GM12801 (cell line): ENCODE results near the gene ATP13A2.

Experiments used
- TF ChIP-seq, protein P1 (sequence below): IDR thresholded peaks from one replicate; pipeline ENCODE4 v1.5.1; 2011; ENCODE audit warnings: control low read depth; ENCODE audit not compliant: insufficient read length; ENCODE audit errors: extremely low read depth

The ATP13A2 gene

DNA sequence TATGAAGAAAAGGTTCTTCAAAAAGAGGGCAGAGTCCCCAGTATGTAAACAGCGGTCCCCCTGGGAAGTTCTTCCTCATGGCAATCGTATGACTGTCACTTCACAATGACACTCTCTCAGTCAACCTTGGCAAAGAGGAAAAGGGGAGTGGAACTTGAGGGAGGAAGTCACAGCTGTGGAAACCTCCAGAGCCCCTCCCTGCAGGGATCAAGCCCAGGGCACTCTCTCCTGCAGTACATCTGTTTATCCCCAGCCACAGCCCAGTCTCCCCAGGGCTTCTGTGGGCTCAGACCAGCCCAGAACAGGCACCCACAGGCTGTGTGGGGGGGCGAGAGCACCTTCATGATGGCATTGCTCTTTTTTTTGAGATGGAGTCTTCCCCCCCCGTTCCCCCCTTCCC, 2.0 kb downstream of the ATP13A2 start:
- TF ChIP-seq, protein P1, sequence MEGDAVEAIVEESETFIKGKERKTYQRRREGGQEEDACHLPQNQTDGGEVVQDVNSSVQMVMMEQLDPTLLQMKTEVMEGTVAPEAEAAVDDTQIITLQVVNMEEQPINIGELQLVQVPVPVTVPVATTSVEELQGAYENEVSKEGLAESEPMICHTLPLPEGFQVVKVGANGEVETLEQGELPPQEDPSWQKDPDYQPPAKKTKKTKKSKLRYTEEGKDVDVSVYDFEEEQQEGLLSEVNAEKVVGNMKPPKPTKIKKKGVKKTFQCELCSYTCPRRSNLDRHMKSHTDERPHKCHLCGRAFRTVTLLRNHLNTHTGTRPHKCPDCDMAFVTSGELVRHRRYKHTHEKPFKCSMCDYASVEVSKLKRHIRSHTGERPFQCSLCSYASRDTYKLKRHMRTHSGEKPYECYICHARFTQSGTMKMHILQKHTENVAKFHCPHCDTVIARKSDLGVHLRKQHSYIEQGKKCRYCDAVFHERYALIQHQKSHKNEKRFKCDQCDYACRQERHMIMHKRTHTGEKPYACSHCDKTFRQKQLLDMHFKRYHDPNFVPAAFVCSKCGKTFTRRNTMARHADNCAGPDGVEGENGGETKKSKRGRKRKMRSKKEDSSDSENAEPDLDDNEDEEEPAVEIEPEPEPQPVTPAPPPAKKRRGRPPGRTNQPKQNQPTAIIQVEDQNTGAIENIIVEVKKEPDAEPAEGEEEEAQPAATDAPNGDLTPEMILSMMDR = no peak

DNA sequence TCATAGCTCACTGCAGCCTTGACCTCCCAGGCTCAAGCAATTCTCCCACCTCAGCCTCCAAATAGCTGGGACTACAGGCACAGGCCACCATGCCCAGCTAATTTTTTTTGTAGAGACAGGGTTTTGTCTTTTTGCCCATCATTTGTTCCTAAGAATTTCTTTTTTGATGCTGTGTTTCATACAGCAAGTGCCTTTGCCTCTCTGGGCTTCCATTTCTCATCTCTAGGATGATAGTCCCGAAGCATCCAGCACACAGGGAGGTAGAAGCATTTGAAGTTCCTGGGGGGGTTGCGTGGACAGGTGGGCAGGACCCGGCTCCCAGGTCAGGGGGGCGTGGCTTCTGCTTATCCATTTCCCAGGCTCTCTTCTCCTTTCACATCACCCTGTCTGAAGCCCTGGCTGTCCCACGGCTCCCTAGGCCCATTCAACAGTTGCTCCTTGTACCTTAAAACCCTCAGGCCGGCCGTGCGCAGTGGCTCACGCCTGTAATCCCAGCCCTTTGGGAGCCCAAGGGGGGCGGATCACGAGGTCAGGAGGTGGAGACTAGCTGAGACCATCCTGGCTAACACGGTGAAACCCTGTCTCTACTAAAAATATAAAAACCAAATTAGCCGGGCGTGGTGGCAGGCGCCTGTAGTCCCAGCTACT, 3.4 kb downstream of the ATP13A2 start:
- TF ChIP-seq, protein P1 = no peak

DNA sequence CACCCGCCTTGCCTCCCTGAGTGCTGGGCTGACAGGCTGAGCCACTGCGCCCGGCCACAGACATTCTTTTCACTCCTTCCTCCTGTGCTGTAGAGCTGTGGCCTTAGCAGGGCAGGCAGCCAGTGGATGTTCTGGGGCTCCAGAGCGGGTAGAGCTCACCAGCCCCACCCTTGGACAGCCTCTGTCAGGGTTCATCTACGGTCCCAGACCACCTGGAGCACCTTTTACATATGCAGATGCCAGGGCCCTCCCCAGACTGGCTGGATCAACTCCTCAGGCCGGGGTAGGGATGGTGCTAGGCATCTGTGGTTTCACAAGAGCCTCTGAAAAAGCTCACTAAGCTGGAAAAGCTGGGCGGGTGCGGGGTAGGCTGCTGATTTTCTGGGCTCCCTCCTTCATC, 4.6 kb downstream of the ATP13A2 start:
- TF ChIP-seq, protein P1 = no peak

DNA sequence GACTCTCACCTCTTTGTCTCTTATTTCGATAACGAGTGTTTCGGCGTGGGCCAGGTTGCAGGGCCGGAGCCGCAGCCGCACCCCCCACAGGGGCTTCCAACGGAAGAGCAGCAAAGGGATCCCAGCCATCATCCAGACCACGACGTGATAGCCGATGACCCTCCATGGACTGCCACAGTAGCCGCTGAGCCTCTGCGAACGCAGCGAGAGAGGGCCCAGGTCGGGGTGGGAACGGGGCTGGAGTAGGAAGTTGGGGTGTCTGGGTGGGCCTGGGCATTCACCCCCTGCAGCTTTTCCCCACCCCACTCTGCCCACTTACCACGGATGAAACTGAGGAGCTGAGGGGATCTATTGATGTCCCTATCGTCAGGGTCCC, 6.4 kb downstream of the ATP13A2 start:
- TF ChIP-seq, protein P1 = no peak

DNA sequence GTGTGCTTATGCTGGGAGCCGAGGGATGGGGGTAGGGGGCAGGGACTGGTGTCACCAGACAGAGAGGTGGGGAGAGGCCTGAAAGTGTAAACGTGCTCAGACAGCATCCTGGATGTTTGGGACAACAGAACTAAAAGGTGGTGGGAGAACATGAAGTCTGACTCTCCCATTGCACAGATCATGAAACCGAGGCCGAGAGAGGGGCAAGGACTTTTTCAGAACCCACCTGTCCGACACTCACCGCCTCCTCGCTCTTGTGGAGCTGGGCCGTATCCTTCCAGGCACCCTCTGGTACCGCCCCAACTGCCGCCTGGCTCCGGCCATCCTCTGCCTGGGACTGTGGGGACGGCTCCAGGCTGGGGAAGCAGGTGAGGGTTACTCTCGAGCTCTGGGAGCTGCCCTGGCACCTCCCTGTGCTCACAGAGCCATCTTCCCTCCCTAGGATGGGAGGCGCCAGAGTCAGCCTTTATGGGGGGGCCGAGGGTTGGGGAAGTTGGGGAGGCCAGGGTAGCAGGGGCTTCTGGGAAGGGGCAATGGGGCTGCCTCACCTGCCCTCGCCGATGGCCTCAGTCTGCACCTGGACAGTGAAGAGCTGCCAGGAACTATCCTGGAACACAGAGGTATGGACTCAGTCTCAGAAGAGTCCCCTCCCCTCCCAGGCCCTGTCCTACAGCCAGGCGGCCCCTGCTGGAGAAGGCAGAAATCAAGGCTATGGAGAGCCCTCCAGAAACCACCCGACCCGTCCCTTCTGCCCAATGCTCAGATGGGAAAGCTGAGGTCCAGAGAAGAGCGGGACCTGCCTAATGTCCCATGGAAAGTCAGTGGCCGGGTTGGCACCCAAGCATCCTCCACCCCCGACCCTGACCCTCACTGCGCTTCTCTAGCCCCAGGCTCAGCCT, 7.0 kb downstream of the ATP13A2 start:
- TF ChIP-seq, protein P1 = no peak

DNA sequence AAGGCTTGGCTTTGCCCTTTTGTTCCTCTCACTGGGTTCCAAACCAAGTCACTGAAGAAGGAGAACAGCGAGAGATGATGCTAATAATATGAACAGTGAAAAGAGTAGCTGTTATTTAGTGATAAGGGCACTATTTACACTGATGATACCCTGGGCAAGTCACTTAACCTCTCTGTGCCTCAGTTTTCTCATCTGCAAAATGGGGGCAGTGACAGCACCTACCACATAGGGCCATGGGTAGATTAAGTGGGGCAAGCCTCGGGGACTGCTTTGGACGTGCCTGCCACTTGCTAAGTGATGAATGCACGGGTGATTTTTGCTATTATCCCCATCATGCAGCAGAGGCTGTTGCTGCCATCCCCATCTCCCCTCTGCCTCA, 9.2 kb downstream of the ATP13A2 start:
- TF ChIP-seq, protein P1 = no peak

DNA sequence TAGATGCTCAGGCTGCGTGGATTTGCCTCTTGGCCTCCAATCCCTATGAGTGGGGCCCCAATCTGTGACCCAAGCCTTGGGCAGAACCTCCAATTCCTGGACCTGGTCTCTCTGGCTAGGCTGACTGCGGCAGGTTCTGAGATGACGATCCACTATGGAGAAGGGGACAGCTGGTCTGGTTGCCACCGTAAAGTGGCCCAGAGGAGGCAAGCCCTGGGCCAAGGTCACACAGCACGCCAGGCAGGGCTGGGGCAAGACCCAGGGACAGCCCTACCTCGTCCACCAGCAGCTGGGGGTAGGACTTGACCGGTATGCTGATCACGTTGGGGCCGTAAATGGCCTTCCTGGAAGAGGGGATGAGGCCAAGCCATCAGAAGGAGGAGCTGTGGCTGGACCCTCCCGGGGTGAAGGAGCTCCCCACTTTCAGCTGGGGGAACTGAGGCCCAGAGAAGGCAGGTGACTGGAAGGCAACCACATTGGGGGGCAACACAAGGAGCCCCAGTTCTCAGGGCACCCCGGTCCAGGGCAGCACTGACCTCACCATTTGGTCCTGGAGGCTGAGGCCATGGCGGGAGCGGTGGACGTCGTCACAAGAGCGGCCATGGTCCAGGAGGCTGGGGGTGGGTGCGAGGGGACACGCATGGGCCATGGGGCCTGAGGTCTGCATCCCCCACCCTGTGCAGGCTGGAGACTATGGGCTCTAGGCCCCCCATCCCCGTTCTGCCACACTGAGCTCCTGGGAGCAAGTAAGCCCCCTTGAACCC, 9.8 kb downstream of the ATP13A2 start:
- TF ChIP-seq, protein P1 = no peak
